SHP77 (cell line): ENCODE results near the gene RYR1.

ENCODE experiments used
- DNase-seq, 2 experiments: peaks; one replicate each; lab custom pipeline; 2025; lab: John Stamatoyannopoulos, UW

RYR1 gene

GRCh38 chr19:38433268-38433733 lies at the start of gene RYR1:
RYR1 (plus strand) TSS chr19:38433691; CDS start chr19:38433830, 139 bp downstream.
- no peak for DNase-seq

- DNase-seq = no peak
These were observed 49.7 kb upstream of the RYR1 start for GRCh38 chr19:38383743-38384142.

- peak; percentile 32 to 41 for DNase-seq
These were observed 49.1 kb upstream of the RYR1 start for GRCh38 chr19:38384209-38385027.

- DNase-seq = no peak
These were observed 48.3 kb upstream of the RYR1 start for GRCh38 chr19:38385057-38385803.

GRCh38 chr19:38385804-38386257 lies 47.7 kb upstream of the RYR1 start:
- no peak for DNase-seq

- no peak for DNase-seq
These were observed 47.1 kb upstream of the RYR1 start for GRCh38 chr19:38386300-38386970.

- DNase-seq = no peak
These were observed 46.4 kb upstream of the RYR1 start for GRCh38 chr19:38386971-38387549.

- DNase-seq = peak; percentile 93 to 95
These were observed 45.7 kb upstream of the RYR1 start, which contains the start of gene GGN for GRCh38 chr19:38387550-38388348. GGN (minus strand) TSS chr19:38388034; CDS start chr19:38387261, 773 bp downstream.

GRCh38 chr19:38388349-38389100 lies 45.0 kb upstream of the RYR1 start, which contains the start of gene SPRED3:
SPRED3 (plus strand) TSS chr19:38388697; CDS start chr19:38390303, 1,606 bp downstream.
- DNase-seq = peak in 1 of 2 experiments; percentile 80

- DNase-seq = peak in 1 of 2 experiments; percentile 63
These were observed 44.2 kb upstream of the RYR1 start for GRCh38 chr19:38389101-38389925.

GRCh38 chr19:38389957-38390924 lies 43.2 kb upstream of the RYR1 start:
- no peak for DNase-seq

GRCh38 chr19:38391911-38392464 lies 41.5 kb upstream of the RYR1 start:
- DNase-seq = no peak

GRCh38 chr19:38392707-38393308 lies 40.7 kb upstream of the RYR1 start:
- no peak for DNase-seq

- DNase-seq = no peak
These were observed 39.0 kb upstream of the RYR1 start for GRCh38 chr19:38394488-38394887.

- no peak for DNase-seq
These were observed 37.9 kb upstream of the RYR1 start for GRCh38 chr19:38395381-38396114.

- no peak for DNase-seq
These were observed 34.4 kb upstream of the RYR1 start for GRCh38 chr19:38399081-38399480.

GRCh38 chr19:38399537-38399936 lies 34.0 kb upstream of the RYR1 start:
- DNase-seq = no peak
